Right kidney (tissue), 9 donors: ENCODE measurements around the gene EIF2S3B.
"Not testable (repeated sequence)": the region's sequence is repeated elsewhere in the genome, so short reads cannot be mapped to it uniquely, and the experiment has no call there.

ENCODE experiments used
- DNase-seq: peaks from one replicate; pipeline ENCODE4 v3.0.0-alpha.2; 2016
- long read RNA-seq, 8 donors: transcript quantifications; one replicate each; lab custom pipeline, GENCODE V29; 2026

Gene EIF2S3B
- long read RNA-seq, donor 1 = 0 reads
- long read RNA-seq, donor 2 = 0 reads
- long read RNA-seq, donor 3 = 0 reads
- long read RNA-seq, donor 4 = 0 reads
- long read RNA-seq, donor 5 = 0 reads
- long read RNA-seq, donor 6, partial matches to known transcripts = 0 of 1 reads
- long read RNA-seq, donor 6, other reads (novel, unspliced or antisense) = 0 of 1 reads
- long read RNA-seq, donor 7, partial matches to known transcripts = 0 of 1 reads
- long read RNA-seq, donor 7, other reads (novel, unspliced or antisense) = 0 of 1 reads
- long read RNA-seq, donor 8 = 0 reads

- no peak for DNase-seq
These were observed at the start of gene EIF2S3B for GRCh38 chr12:10505620-10506019. TSS of gene EIF2S3B (plus strand) at chr12:10505890. CDS start at chr12:10505903, 13 bp downstream.

GRCh38 chr12:10456856-10457255 is 48.8 kb upstream of the EIF2S3B start:
- no peak for DNase-seq

GRCh38 chr12:10457760-10458159 is 47.9 kb upstream of the EIF2S3B start:
- no peak for DNase-seq

GRCh38 chr12:10466311-10466710 is 39.4 kb upstream of the EIF2S3B start:
- DNase-seq = no peak

- DNase-seq = no peak
These were observed 36.0 kb upstream of the EIF2S3B start for GRCh38 chr12:10469701-10470100.

GRCh38 chr12:10472808-10473207 is 32.9 kb upstream of the EIF2S3B start:
- not testable (repeated sequence) for DNase-seq

- not testable (repeated sequence) for DNase-seq
These were observed 23.8 kb upstream of the EIF2S3B start for GRCh38 chr12:10481901-10482300.

GRCh38 chr12:10487328-10487727 is 18.4 kb upstream of the EIF2S3B start:
- not testable (repeated sequence) for DNase-seq

- DNase-seq = no peak
These were observed 13.9 kb upstream of the EIF2S3B start for GRCh38 chr12:10491766-10492165.

GRCh38 chr12:10497602-10498001 is 8.1 kb upstream of the EIF2S3B start:
- DNase-seq = no peak

GRCh38 chr12:10498042-10498441 is 7.6 kb upstream of the EIF2S3B start:
- DNase-seq = no peak

- DNase-seq = no peak
These were observed 4.7 kb upstream of the EIF2S3B start for GRCh38 chr12:10501030-10501429.

GRCh38 chr12:10503460-10503859 is 2.2 kb upstream of the EIF2S3B start:
- no peak for DNase-seq

GRCh38 chr12:10511756-10512355 is 6.2 kb downstream of the EIF2S3B start:
- no peak for DNase-seq

GRCh38 chr12:10512798-10513197 is 7.1 kb downstream of the EIF2S3B start:
- DNase-seq = no peak

- no peak for DNase-seq
These were observed 15.9 kb downstream of the EIF2S3B start for GRCh38 chr12:10521555-10521954.

GRCh38 chr12:10528174-10528953 is 22.7 kb downstream of the EIF2S3B start:
- no peak for DNase-seq

GRCh38 chr12:10529603-10530002 is 23.9 kb downstream of the EIF2S3B start:
- no peak for DNase-seq

GRCh38 chr12:10537721-10538120 is 32.0 kb downstream of the EIF2S3B start:
- no peak for DNase-seq

GRCh38 chr12:10540776-10541205 is 35.1 kb downstream of the EIF2S3B start:
- DNase-seq = no peak

GRCh38 chr12:10543499-10543898 is 37.8 kb downstream of the EIF2S3B start:
- no peak for DNase-seq

- no peak for DNase-seq
These were observed 45.7 kb downstream of the EIF2S3B start for GRCh38 chr12:10551375-10551774.

- DNase-seq = no peak
These were observed 47.5 kb downstream of the EIF2S3B start for GRCh38 chr12:10553148-10553547.
